IPS-NIHi7 (cell line): ENCODE results near the gene CADM4.
A peak's percentile ranks its signal among the peaks of the same experiment; 100 is the strongest.
"Not testable (repeated sequence)": the region's sequence is repeated elsewhere in the genome, so short reads cannot be mapped to it uniquely, and the experiment has no call there.

ENCODE experiments used
- DNase-seq: peaks from one replicate; pipeline ENCODE4 v3.0.0; 2012; ENCODE audit warnings: mixed read lengths; ENCODE audit errors: extremely low spot score

Gene CADM4

GRCh38 chr19:43587029-43587428, 52.6 kb downstream of the CADM4 start:
- DNase-seq: not testable (repeated sequence)

- no peak for DNase-seq
These were observed 53.3 kb downstream of the CADM4 start for GRCh38 chr19:43586346-43586745.

GRCh38 chr19:43584484-43584883, 55.2 kb downstream of the CADM4 start:
- no peak for DNase-seq

DNA sequence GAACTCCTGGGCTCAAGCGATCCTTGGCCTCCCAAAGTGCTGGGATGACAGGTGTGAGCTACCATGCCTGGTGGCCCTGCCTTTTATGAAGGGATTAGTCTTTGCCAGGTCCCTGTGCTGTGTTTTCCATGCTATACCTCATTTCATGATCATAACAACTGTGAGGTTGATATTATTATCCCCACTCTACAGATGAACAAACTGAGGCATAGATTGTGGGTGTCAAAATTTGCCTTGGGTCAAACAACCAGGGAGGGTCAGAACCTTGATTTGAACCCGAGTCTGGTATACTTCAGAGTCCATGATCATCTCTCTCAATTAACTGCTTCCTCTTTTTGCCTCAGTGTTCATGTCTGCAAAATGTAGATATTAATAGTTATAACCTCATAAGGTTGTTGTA, 57.2 kb downstream of the CADM4 start:
- DNase-seq: no peak

DNA sequence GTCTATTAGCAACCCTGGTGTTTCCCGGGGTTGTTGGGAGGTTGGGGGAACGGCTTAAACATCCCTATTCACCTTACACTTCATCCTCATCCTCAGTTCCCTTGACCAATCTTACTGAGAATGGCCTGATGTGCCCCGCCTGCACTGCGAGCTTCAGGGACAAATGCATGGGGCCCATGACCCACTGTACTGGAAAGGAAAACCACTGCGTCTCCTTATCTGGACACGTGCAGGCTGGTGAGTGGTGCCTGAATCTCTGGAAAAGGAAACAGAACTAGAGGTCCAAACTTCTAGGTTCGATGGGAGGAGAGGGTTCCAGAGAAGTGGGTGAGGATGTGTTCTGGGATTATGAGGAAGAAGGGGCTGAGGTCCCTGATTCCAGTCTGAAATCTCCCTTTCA, 58.2 kb downstream of the CADM4 start:
- DNase-seq: no peak

GRCh38 chr19:43578787-43579186, 60.9 kb downstream of the CADM4 start:
- no peak for DNase-seq

DNA sequence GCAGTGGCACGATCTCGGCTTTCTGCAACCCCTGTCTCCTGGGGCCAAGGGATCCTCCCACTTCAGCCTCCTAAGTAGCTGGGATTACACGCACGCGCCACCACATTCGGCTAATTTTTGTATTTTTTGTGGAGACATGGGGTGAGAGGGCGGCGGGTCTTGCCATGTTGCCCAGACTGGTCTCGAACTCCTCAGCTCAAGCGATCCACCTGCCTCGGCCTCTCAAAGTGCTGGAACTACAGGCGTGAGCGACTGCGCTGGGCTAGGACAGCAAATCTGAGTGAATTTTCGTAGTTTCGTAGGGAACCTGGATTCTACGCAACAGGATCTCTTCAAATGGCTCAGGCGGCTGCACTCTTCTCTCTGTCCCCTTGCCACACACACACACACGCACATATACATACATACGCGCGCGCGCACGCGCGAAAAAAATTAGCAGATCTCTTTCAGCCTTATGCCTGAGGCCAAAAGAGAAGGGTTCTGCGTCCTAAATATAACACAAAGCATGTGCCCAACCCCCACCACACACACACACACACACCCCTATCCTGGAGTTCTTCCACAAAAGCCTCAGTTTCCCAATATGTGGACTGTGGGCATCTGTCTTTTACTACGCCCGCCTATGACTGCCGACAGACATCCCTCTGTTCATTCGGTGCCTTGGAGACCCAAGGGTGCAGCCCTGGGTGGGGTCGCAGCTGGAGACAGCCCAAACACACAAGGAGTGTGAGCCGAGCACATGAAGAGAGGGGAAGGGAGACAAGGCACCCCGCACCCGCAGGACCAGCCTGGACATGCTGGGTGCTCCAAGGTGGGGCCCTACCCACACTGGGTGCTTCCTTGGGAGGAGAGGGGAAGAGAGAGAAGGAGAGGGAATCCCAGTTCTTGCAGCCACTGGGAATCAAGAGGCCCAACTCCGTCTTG, 63.4 kb downstream of the CADM4 start:
- no peak for DNase-seq

- peak; percentile 98 for DNase-seq
These were observed 64.3 kb downstream of the CADM4 start, which contains the start of the genes PINLYP and XRCC1 for GRCh38 chr19:43575156-43575950. Gene PINLYP, plus strand, starts transcription at chr19:43575801. Its CDS starts 1,391 bp downstream, at chr19:43577192. Gene XRCC1, minus strand, starts transcription at chr19:43575527. Its CDS starts 69 bp downstream, at chr19:43575458.

GRCh38 chr19:43574424-43575155, 65.1 kb downstream of the CADM4 start:
- no peak for DNase-seq
